ENCODE measurements around the gene B4GALT5. TPM values are rescaled to one million over a fixed set of nuclear protein-coding genes. Genes with fewer than 3 reads are reported as not detected.

The B4GALT5 gene
- total RNA-seq, 1 experiment from 2014 or later = 63.1 TPM

DNA sequence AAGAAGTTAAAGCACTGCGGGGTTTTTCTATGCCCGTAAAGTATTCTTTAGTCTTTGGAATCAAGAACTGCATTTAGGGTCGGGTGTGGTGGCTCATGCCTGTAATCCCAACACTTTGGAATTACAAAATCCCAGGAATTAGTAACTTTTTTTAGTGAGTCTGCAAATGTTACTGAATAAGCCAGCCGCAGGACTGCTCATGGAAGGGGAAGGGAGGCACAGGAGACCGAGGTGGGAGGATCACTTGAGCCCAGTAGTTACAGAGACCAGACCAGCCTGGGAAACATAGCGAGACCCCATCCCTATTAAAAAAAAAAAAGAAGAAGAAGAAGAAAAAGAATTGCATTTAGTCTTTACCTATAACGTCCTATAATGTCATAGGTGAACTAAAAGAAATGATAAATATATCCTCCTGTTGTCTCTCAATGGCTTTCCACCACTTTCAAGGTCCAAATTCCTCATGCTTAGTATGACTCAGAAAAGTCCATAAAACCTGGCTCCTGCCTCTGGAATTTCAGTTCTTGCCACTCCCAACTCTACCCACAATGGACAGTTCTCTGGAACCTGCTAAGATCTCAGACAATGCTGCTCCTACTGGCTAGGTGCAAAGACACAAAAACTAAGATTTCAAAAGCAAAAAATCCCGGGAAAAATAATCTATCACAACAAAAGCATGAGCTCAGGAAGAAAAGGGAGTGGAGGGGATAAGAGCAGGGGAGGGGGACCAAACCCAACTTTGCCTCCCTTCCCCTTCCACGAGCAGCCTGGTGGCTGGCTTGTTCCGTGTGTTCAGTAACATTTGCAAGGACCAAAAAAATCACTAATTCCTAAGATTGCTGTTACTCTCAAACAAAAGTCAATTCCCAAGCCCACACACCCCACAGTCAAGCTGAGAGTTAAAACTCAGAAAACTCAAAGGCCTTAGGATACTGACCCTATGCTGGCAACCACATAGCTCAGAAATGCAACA lies 39.0 kb downstream of the B4GALT5 start:
- intact Hi-C loops (cut with micrococcal nuclease; ENCODE audit: unreplicated experiment) = loop anchor here (2.0 to 5.0 kb wide), 2 partner anchors 57 to 138 kb away; partner anchors contain the start of gene SLC9A8
- no peak for TF ChIP-seq EZH2 (IDR thresholded peaks at IDR 0.05; ENCODE audit: low read depth)
- TF ChIP-seq, protein P1, sequence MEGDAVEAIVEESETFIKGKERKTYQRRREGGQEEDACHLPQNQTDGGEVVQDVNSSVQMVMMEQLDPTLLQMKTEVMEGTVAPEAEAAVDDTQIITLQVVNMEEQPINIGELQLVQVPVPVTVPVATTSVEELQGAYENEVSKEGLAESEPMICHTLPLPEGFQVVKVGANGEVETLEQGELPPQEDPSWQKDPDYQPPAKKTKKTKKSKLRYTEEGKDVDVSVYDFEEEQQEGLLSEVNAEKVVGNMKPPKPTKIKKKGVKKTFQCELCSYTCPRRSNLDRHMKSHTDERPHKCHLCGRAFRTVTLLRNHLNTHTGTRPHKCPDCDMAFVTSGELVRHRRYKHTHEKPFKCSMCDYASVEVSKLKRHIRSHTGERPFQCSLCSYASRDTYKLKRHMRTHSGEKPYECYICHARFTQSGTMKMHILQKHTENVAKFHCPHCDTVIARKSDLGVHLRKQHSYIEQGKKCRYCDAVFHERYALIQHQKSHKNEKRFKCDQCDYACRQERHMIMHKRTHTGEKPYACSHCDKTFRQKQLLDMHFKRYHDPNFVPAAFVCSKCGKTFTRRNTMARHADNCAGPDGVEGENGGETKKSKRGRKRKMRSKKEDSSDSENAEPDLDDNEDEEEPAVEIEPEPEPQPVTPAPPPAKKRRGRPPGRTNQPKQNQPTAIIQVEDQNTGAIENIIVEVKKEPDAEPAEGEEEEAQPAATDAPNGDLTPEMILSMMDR (conservative IDR thresholded peaks at IDR 0.05) = no peak; the same call in 1 of the 2 replicates
- Histone ChIP-seq H3K79me2 (ENCODE audit: low read depth) (peaks cover 100% of the 10 kb centered on the region), H3F3A (ENCODE audit: insufficient read depth, low read depth) (peaks cover 90% of the 10 kb centered on the region), H3K9me3 (ENCODE audit: insufficient read depth, low read depth) (no peaks in the 10 kb centered on the region), H3K4me3 (peak overlapping the region; percentile 33; the same call in 1 of the 2 replicates), H3K27ac (peak overlapping the region; percentile 91), H3K9me2 (ENCODE audit: insufficient read depth) (no peaks in the 10 kb centered on the region), H4K20me1 (ENCODE audit: insufficient read depth) (peaks cover 25% of the 10 kb centered on the region; the same call in 1 of the 2 replicates), H3K36me3 (ENCODE audit: low read depth) (peaks cover 41% of the 10 kb centered on the region), H3K4me2 (peak overlapping the region; percentile 73), H3K4me1 (replicated peaks; ENCODE audit: insufficient read depth) (peaks cover 100% of the 10 kb centered on the region), H2AFZ (no peak overlapping the region), H3K27me3 (ENCODE audit: insufficient read depth, low read depth) (no peaks in the 10 kb centered on the region)
- ChIA-PET CTCF (interaction anchor here (0.6 kb wide), 1 partner anchor 264 kb away, joined by 4 read pairs; no protein-coding TSS in a partner anchor), POLR2A (ENCODE audit: unreplicated experiment) (interaction anchor here (0.6 to 0.7 kb wide), 7 partner anchors 18 to 175 kb away, joined by 3 to 10 read pairs (median 3); no protein-coding TSS in a partner anchor)
- peak; percentile 60 to 91 for DNase-seq
- no TSS peak for BruUV-seq (replicated peaks)

DNA sequence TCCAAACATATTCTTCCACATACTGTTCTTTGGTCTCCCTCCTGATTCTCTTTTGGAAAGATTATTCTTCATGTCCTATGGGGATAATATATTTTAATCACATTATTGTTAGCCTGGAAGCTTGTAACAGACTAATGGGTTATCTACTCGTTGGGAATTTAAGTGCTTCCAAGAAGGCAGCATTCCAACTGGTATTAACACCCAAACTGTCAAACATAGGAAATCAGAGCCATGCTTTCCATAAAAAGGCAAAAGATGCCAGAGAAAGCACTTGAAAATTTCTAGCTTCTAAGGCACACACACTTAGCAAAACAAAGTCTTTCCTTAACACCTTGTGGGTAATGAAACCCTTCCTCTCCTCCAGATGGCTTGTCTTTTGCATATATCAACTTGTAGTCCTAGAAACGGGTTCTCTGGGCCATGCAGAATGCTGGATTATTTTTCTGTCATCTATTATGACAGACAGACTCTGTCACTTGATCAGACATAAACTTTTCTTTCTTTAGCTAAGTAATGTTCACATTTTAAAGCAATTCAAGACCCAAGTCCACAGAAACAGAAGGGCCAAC lies 41.5 kb downstream of the B4GALT5 start:
- intact Hi-C loops (cut with micrococcal nuclease; ENCODE audit: unreplicated experiment) = no loop called here
- Histone ChIP-seq H3K4me2 (no peak overlapping the region), H4K20me1 (ENCODE audit: insufficient read depth) (peaks cover 40% of the 10 kb centered on the region), H3F3A (ENCODE audit: insufficient read depth, low read depth) (peaks cover 88% of the 10 kb centered on the region), H3K79me2 (ENCODE audit: low read depth) (peaks cover 100% of the 10 kb centered on the region), H2AFZ (no peak overlapping the region), H3K36me3 (ENCODE audit: low read depth) (peaks cover 39% of the 10 kb centered on the region), H3K9me3 (ENCODE audit: insufficient read depth, low read depth) (no peaks in the 10 kb centered on the region), H3K9me2 (ENCODE audit: insufficient read depth) (no peaks in the 10 kb centered on the region), H3K4me3 (no peak overlapping the region), H3K27ac (peak overlapping the region; percentile 91), H3K27me3 (ENCODE audit: insufficient read depth, low read depth) (no peaks in the 10 kb centered on the region), H3K4me1 (replicated peaks; ENCODE audit: insufficient read depth) (peaks cover 79% of the 10 kb centered on the region)
- ChIA-PET CTCF (no interaction called here), POLR2A (ENCODE audit: unreplicated experiment) (no interaction called here)
- TF ChIP-seq EZH2 (IDR thresholded peaks at IDR 0.05; ENCODE audit: low read depth) = no peak
- BruUV-seq (replicated peaks) = no TSS peak
- DNase-seq = no peak

DNA sequence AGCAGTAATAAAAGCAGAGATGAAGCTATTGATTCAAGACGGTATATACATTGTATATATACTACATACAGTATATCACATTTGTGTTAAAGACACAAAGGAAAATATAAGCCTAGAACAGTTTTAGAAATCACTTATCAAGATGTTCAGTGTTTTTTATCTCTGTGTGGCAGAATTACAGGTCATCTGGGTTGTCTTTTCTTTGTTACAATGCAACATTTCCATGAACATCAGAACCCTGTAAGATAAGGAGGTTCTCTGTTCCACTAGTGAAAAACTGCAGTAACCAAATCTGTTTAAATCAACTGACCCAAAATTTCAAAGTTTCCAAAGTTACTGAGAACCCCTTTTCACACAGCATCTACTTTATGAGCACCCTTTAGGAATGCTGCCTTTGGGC lies 42.2 kb downstream of the B4GALT5 start:
- BruUV-seq (replicated peaks) = no TSS peak
- no peak for DNase-seq
- peaks cover 88% of the 10 kb centered on the region for H3F3A ChIP-seq (ENCODE audit: insufficient read depth, low read depth)
- peak overlapping the region; percentile 91 for H3K27ac ChIP-seq
- H3K4me3 ChIP-seq = no peak overlapping the region
- H3K9me2 ChIP-seq (ENCODE audit: insufficient read depth) = no peaks in the 10 kb centered on the region
- H3K4me2 ChIP-seq = no peak overlapping the region
- peaks cover 47% of the 10 kb centered on the region for H4K20me1 ChIP-seq (ENCODE audit: insufficient read depth)
- H3K4me1 ChIP-seq (replicated peaks; ENCODE audit: insufficient read depth) = peaks cover 71% of the 10 kb centered on the region
- intact Hi-C loops (cut with micrococcal nuclease; ENCODE audit: unreplicated experiment) = no loop called here
- H3K9me3 ChIP-seq (ENCODE audit: insufficient read depth, low read depth) = no peaks in the 10 kb centered on the region
- TF ChIP-seq, protein P1 (conservative IDR thresholded peaks at IDR 0.05) = no peak
- no peak for TF ChIP-seq EZH2 (IDR thresholded peaks at IDR 0.05; ENCODE audit: low read depth)
- H3K79me2 ChIP-seq (ENCODE audit: low read depth) = peaks cover 100% of the 10 kb centered on the region
- H3K27me3 ChIP-seq (ENCODE audit: insufficient read depth, low read depth) = no peaks in the 10 kb centered on the region
- CTCF ChIA-PET = no interaction called here
- POLR2A ChIA-PET (ENCODE audit: unreplicated experiment) = no interaction called here
- peaks cover 39% of the 10 kb centered on the region for H3K36me3 ChIP-seq (ENCODE audit: low read depth)
- H2AFZ ChIP-seq = no peak overlapping the region

Data from PC-9 (cell line).